ENCODE data around the gene EP300. TPM values are rescaled to one million over a fixed set of nuclear protein-coding genes. Genes with fewer than 3 reads are reported as not detected.

EP300 gene
- total and polyA plus RNA-seq, 2 of the 8 experiments (the other 6 are each of a cell fraction or from before 2014, with no cell fraction given), result 39.5 to 109 TPM

DNA sequence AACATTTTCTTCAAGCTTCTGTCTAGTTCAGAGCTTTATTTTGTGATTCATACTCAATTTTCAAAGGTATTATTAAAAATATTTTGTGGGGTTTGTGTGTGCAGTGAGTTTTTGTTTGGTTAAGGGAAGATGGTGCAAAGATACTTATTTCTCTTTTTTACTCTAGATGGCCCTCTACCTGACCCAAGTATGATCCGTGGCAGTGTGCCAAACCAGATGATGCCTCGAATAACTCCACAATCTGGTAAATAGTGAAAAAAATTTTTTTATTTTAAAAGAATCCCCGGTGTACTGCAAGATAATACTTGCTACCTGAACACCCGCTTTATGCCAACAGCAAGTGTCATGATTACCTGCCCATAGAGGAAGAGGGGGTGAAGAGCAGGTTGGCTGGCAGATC, 54.2 kb downstream of the EP300 start:
- CTCF ChIA-PET (ENCODE audit: partially characterized antibody), result interaction anchor here (0.6 to 1.2 kb wide), 3 partner anchors 16 to 27 kb away, joined by 3 to 5 read pairs (median 5); no protein-coding TSS in a partner anchor
- POLR2A ChIA-PET (ENCODE audit: partially characterized antibody), result interaction anchor here (0.6 to 1.1 kb wide), 4 partner anchors 10 to 247 kb away, joined by 3 read pairs; no protein-coding TSS in a partner anchor
- Histone ChIP-seq H3K36me3 (ENCODE audit: control insufficient read depth in 2 of 4, insufficient read depth in 4 of 4, low read length in 3 of 4) (peaks cover 45 to 92% (median 74%) of the 10 kb centered on the region in 4 experiments), H3K27ac (ENCODE audit: low read depth, low read length) (no peak overlapping the region), H3K23ac (ENCODE audit: insufficient read length) (no peak overlapping the region), H2BK5ac (ENCODE audit: low read depth, low read length) (no peak overlapping the region), H4K91ac (replicated peaks; ENCODE audit: insufficient read length, low read length) (no peak overlapping the region), H3K4ac (replicated peaks; ENCODE audit: insufficient read length, low read depth, low read length) (no peak overlapping the region), H4K5ac (ENCODE audit: insufficient read length, low read depth, low read length) (no peak overlapping the region), H3K4me3 (ENCODE audit: extremely low read depth in 1 of 4, insufficient read depth in 2 of 4, low read depth in 3 of 4, low read length in 4 of 4) (no peak overlapping the region), H3K56ac (replicated peaks; ENCODE audit: insufficient read length, low read depth, low read length) (no peak overlapping the region), H3K79me1 (ENCODE audit: low read depth, low read length) (no peaks in the 10 kb centered on the region), H3K18ac (ENCODE audit: extremely low read depth, low read length) (no peak overlapping the region), H3K9me3 (ENCODE audit: insufficient read depth in 2 of 2, low read depth in 1 of 2, low read length in 1 of 2) (no peaks in the 10 kb centered on the region), H2BK20ac (ENCODE audit: low read length) (no peak overlapping the region), H3K27me3 (replicated peaks in 1 of 4; ENCODE audit: control insufficient read depth in 3 of 4, extremely low read depth in 1 of 4, insufficient read depth in 3 of 4, low read length in 3 of 4) (no peaks in the 10 kb centered on the region), H2BK12ac (ENCODE audit: low read depth, low read length) (no peak overlapping the region), H3K4me1 (replicated peaks in 1 of 4; ENCODE audit: control insufficient read depth in 3 of 4, insufficient read depth in 4 of 4, low read length in 3 of 4) (no peaks in the 10 kb centered on the region), H3K79me2 (ENCODE audit: control insufficient read depth in 1 of 2, insufficient read depth in 2 of 2, low read length in 2 of 2) (no peaks in the 10 kb centered on the region; a peak in 1 of 4 replicates), H3K23me2 (ENCODE audit: low read depth, low read length) (no peaks in the 10 kb centered on the region), H2BK15ac (ENCODE audit: low read length) (no peak overlapping the region), H3K4me2 (ENCODE audit: insufficient read depth in 1 of 2, low read depth in 2 of 2, low read length in 2 of 2) (no peak overlapping the region), H4K20me1 (replicated peaks in 1 of 2; ENCODE audit: control insufficient read depth in 1 of 2, insufficient read depth in 2 of 2, low read length in 2 of 2) (peaks cover 3 to 7% of the 10 kb centered on the region in 2 experiments), H3K14ac (ENCODE audit: insufficient read length) (no peak overlapping the region), H2AFZ (ENCODE audit: low read length) (no peak overlapping the region), H4K8ac (ENCODE audit: extremely low read depth, insufficient read depth, low read length) (no peak overlapping the region), H3K9ac (replicated peaks in 1 of 4; ENCODE audit: extremely low read depth in 1 of 4, low read depth in 3 of 4, low read length in 3 of 4) (no peak overlapping the region), H2AK5ac (ENCODE audit: low read depth, low read length) (no peak overlapping the region), H2BK120ac (replicated peaks; ENCODE audit: low read depth, low read length) (no peak overlapping the region)
- 81% methylated on average over 4 of the region's 4 CpGs; no CpG with 5 or more reads in 1 of the 2 experiments for WGBS, 2 experiments (ENCODE audit: extremely low coverage in 1 of 2, insufficient coverage in 1 of 2, insufficient read length in 1 of 2, insufficient replicate concordance in 2 of 2, low coverage in 1 of 2, low lambda C conversion rate in 2 of 2, missing lambda C conversion rate in 1 of 2)
- DNase-seq (ENCODE audit: low read depth in 1 of 2, low spot score in 2 of 2) (no peak), FAIRE-seq (no peak)
